Activated naive CD8-positive, alpha-beta T cell (primary cell): ENCODE measurements around the gene TPST2.

Source experiments
- H3K27ac Mint-ChIP-seq: one replicate; pipeline ENCODE4 v1.8.0; 2021; ENCODE audit warnings: mixed read lengths
- H3K27me3 Mint-ChIP-seq: one replicate; pipeline ENCODE4 v1.8.0; 2021; ENCODE audit warnings: mixed read lengths
- H3K36me3 Mint-ChIP-seq: one replicate; pipeline ENCODE4 v1.8.0; 2021; ENCODE audit warnings: mixed read lengths
- H3K4me1 Mint-ChIP-seq: one replicate; pipeline ENCODE4 v1.8.0; 2021; ENCODE audit warnings: low read depth, mixed read lengths
- H3K4me3 Mint-ChIP-seq: one replicate; pipeline ENCODE4 v1.8.0; 2021; ENCODE audit warnings: mild to moderate bottlenecking, mixed read lengths
- H3K9me3 Mint-ChIP-seq: one replicate; pipeline ENCODE4 v1.8.0; 2021; ENCODE audit warnings: low read depth, mixed read lengths

TPST2 gene

GRCh38 chr22:26589845-26590736 lies at the start of gene TPST2:
TSS of gene TPST2 (minus strand) at chr22:26590132. CDS start at chr22:26541630, 48,502 bp downstream.
- Mint-ChIP-seq H3K4me3 (peak within 1 kb of the TSS; percentile 95), H3K4me1 (peaks cover 73% of the 10 kb centered on the region), H3K9me3 (no peaks in the 10 kb centered on the region), H3K36me3 (peaks cover 3% of the 10 kb centered on the region), H3K27me3 (no peaks in the 10 kb centered on the region), H3K27ac (peak within 1 kb of the TSS; percentile 94)

- H3K4me1 Mint-ChIP-seq, result peaks cover 9% of the 10 kb centered on the region
- H3K27ac Mint-ChIP-seq, result no peak overlapping the region
- no peaks in the 10 kb centered on the region for H3K36me3 Mint-ChIP-seq
- H3K9me3 Mint-ChIP-seq, result no peaks in the 10 kb centered on the region
- H3K4me3 Mint-ChIP-seq, result no peak overlapping the region
- H3K27me3 Mint-ChIP-seq, result no peaks in the 10 kb centered on the region
Measured at GRCh38 chr22:26636296-26636695, 46.4 kb upstream of the TPST2 start.

- no peaks in the 10 kb centered on the region for H3K9me3 Mint-ChIP-seq
- H3K27ac Mint-ChIP-seq, result no peak overlapping the region
- peaks cover 5% of the 10 kb centered on the region for H3K4me1 Mint-ChIP-seq
- no peaks in the 10 kb centered on the region for H3K27me3 Mint-ChIP-seq
- H3K4me3 Mint-ChIP-seq, result no peak overlapping the region
- no peaks in the 10 kb centered on the region for H3K36me3 Mint-ChIP-seq
Measured at GRCh38 chr22:26635117-26635516, 45.2 kb upstream of the TPST2 start.

GRCh38 chr22:26634189-26634588 lies 44.3 kb upstream of the TPST2 start:
- Mint-ChIP-seq H3K4me3 (no peak overlapping the region), H3K27ac (no peak overlapping the region), H3K9me3 (no peaks in the 10 kb centered on the region), H3K27me3 (no peaks in the 10 kb centered on the region), H3K4me1 (peaks cover 5% of the 10 kb centered on the region), H3K36me3 (no peaks in the 10 kb centered on the region)

GRCh38 chr22:26632422-26633155 lies 42.7 kb upstream of the TPST2 start:
- H3K27ac Mint-ChIP-seq, result no peak overlapping the region
- no peaks in the 10 kb centered on the region for H3K27me3 Mint-ChIP-seq
- H3K9me3 Mint-ChIP-seq, result no peaks in the 10 kb centered on the region
- peaks cover 8% of the 10 kb centered on the region for H3K4me1 Mint-ChIP-seq
- no peak overlapping the region for H3K4me3 Mint-ChIP-seq
- no peaks in the 10 kb centered on the region for H3K36me3 Mint-ChIP-seq

- Mint-ChIP-seq H3K9me3 (no peaks in the 10 kb centered on the region), H3K36me3 (no peaks in the 10 kb centered on the region), H3K27me3 (no peaks in the 10 kb centered on the region), H3K4me3 (no peak overlapping the region), H3K4me1 (peaks cover 15% of the 10 kb centered on the region), H3K27ac (no peak overlapping the region)
Measured at GRCh38 chr22:26631282-26631681, 41.4 kb upstream of the TPST2 start.

- no peaks in the 10 kb centered on the region for H3K9me3 Mint-ChIP-seq
- H3K36me3 Mint-ChIP-seq, result no peaks in the 10 kb centered on the region
- H3K27ac Mint-ChIP-seq, result no peak overlapping the region
- no peaks in the 10 kb centered on the region for H3K27me3 Mint-ChIP-seq
- H3K4me1 Mint-ChIP-seq, result peaks cover 15% of the 10 kb centered on the region
- no peak overlapping the region for H3K4me3 Mint-ChIP-seq
Measured at GRCh38 chr22:26629988-26630761, 40.2 kb upstream of the TPST2 start.

GRCh38 chr22:26624803-26625202 lies 34.9 kb upstream of the TPST2 start:
- Mint-ChIP-seq H3K4me3 (no peak overlapping the region), H3K36me3 (no peaks in the 10 kb centered on the region), H3K27ac (no peak overlapping the region), H3K27me3 (no peaks in the 10 kb centered on the region), H3K9me3 (no peaks in the 10 kb centered on the region), H3K4me1 (peaks cover 10% of the 10 kb centered on the region)

- Mint-ChIP-seq H3K27me3 (no peaks in the 10 kb centered on the region), H3K36me3 (no peaks in the 10 kb centered on the region), H3K4me3 (no peak overlapping the region), H3K27ac (no peak overlapping the region), H3K9me3 (no peaks in the 10 kb centered on the region), H3K4me1 (peaks cover 10% of the 10 kb centered on the region)
Measured at GRCh38 chr22:26623984-26624383, 34.1 kb upstream of the TPST2 start.

- peaks cover 7% of the 10 kb centered on the region for H3K4me1 Mint-ChIP-seq
- H3K27me3 Mint-ChIP-seq, result no peaks in the 10 kb centered on the region
- H3K27ac Mint-ChIP-seq, result no peak within 1 kb of the TSS
- no peaks in the 10 kb centered on the region for H3K9me3 Mint-ChIP-seq
- no peaks in the 10 kb centered on the region for H3K36me3 Mint-ChIP-seq
- H3K4me3 Mint-ChIP-seq, result no peak within 1 kb of the TSS
Measured at GRCh38 chr22:26621663-26622062, 31.7 kb upstream of the TPST2 start, which contains the start of gene CRYBA4. TSS of gene CRYBA4 (plus strand) at chr22:26621963. CDS start at chr22:26622597, 634 bp downstream.

- Mint-ChIP-seq H3K27ac (no peak overlapping the region), H3K4me1 (peaks cover 15% of the 10 kb centered on the region), H3K27me3 (no peaks in the 10 kb centered on the region), H3K4me3 (no peak overlapping the region), H3K36me3 (no peaks in the 10 kb centered on the region), H3K9me3 (no peaks in the 10 kb centered on the region)
Measured at GRCh38 chr22:26620197-26620596, 30.3 kb upstream of the TPST2 start.

- Mint-ChIP-seq H3K4me3 (no peak overlapping the region), H3K27ac (no peak overlapping the region)
Measured at GRCh38 chr22:26619510-26619909, 29.6 kb upstream of the TPST2 start.

GRCh38 chr22:26618455-26618854 lies 28.5 kb upstream of the TPST2 start:
- no peak overlapping the region for H3K27ac Mint-ChIP-seq
- no peak overlapping the region for H3K4me3 Mint-ChIP-seq

More at GRCh38 chr22:26619510-26619909, 29.6 kb upstream of the TPST2 start:
- H3K9me3 Mint-ChIP-seq, result no peaks in the 10 kb centered on the region
- no peaks in the 10 kb centered on the region for H3K27me3 Mint-ChIP-seq
- H3K36me3 Mint-ChIP-seq, result no peaks in the 10 kb centered on the region
- peaks cover 15% of the 10 kb centered on the region for H3K4me1 Mint-ChIP-seq

GRCh38 chr22:26617271-26618199 lies 27.6 kb upstream of the TPST2 start, which contains the start of gene CRYBB1:
TSS of gene CRYBB1 (minus strand) at chr22:26618027. CDS start at chr22:26616319, 1,708 bp downstream.
- Mint-ChIP-seq H3K4me1 (peaks cover 15% of the 10 kb centered on the region), H3K36me3 (no peaks in the 10 kb centered on the region), H3K27ac (peak within 1 kb of the TSS; percentile 4), H3K9me3 (no peaks in the 10 kb centered on the region), H3K27me3 (no peaks in the 10 kb centered on the region), H3K4me3 (no peak within 1 kb of the TSS)

More at GRCh38 chr22:26618455-26618854, 28.5 kb upstream of the TPST2 start:
- Mint-ChIP-seq H3K36me3 (no peaks in the 10 kb centered on the region), H3K9me3 (no peaks in the 10 kb centered on the region), H3K4me1 (peaks cover 15% of the 10 kb centered on the region), H3K27me3 (no peaks in the 10 kb centered on the region)
